GM18517 (cell line): ENCODE results near the gene GATA5.

Experiments used
- ATAC-seq: cut with Tn5 transposase; IDR thresholded peaks from one replicate; pipeline ENCODE4 v1.9.1; 2021; ENCODE audit warnings: mild to moderate bottlenecking, moderate library complexity; ENCODE audit not compliant: unreplicated experiment

Gene GATA5, protein sequence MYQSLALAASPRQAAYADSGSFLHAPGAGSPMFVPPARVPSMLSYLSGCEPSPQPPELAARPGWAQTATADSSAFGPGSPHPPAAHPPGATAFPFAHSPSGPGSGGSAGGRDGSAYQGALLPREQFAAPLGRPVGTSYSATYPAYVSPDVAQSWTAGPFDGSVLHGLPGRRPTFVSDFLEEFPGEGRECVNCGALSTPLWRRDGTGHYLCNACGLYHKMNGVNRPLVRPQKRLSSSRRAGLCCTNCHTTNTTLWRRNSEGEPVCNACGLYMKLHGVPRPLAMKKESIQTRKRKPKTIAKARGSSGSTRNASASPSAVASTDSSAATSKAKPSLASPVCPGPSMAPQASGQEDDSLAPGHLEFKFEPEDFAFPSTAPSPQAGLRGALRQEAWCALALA

DNA sequence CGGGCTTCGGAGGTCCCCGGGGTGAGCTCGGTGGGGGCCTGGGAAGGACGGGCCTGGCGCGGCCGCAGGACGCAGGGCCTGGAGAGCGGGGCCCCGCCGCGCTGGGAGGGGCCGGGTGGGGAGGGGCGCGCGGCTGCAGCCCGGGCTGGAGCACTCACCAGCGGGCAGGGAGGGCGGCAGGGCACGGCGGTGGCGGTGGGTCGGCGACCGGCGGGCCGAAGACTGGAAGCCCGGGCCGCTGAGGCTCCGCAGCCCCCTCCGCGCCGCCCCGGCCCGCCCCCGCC lies at the start of gene GATA5:
GATA5 (minus strand) TSS at position 224 of the 284 bp plus-strand sequence. CDS start 474 bp downstream, outside the sequence.
- no peak for ATAC-seq

DNA sequence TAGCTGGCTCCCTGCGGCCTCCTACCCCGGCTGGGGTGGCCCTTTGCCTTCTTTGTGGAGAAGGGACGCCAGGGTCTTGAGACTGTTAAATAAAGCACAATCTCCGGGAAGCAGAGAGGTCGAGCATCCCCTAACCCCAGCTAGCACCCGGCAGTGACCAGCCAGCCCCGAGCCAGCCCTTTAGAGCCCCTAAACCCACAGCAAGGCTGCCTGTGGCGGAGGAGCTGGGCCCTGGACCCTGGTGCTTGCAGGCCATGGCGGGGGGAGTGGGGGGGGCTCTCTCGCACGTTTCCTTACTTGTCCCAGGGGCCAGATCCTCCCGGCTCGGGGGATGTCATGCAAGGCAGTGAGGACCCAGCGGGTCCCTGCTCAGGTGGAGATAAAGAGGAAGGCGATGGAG lies 49.2 kb upstream of the GATA5 start:
- no peak for ATAC-seq

DNA sequence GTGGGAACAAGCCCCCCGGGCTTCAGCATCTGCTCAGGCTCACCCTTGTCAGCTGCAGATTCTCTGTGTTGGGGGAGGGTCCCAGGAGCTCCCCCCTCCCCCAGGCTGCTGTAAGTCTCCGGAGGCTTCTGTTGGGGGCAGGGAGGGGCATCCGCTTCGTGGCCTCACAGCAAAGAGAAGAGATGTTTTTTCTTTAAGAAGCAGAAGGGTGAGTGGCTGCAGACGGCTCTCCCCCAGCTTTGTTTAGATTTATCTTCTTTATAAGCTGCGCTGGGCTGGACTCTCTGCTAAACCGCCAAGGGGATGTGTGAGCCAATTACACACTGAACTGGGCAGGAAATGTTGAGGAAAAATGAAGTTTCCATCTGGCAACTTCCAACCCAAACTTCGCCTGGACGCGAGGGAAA lies 48.7 kb upstream of the GATA5 start:
- ATAC-seq: no peak

DNA sequence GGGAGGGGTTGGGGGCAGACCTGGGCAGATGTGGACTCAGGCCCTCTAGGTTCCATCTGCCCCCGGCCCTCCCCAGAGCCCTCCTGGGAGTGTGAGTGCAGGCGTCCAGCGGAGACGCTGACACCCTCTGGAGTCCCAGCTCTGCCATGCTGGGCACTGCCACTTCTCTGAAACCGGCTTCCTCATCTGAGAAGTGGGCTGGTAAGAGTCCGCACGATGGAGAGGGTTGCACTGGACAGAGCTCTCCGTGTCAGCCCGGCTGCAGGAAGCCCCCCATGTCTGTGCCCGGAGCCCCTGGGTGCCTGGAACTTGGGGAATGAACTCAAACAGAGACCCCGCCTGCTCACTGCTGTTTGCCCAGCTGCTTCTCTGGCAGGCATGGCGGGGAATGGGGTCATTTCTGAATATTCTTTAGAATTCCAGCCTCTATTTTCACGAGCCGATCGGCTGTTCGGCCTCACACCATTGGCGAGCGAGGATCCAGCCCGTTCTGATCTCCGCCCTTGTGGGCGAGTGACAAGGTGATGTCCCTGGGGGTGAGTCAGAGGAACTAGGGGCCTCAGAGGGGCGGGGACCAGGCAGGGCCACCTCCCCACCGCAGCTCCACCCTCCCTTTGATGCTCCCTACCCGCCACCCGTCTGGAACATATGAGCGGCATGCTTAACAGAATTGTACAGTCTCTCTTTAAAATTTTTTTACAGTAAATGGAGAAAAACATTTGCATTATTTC lies 47.8 kb upstream of the GATA5 start:
- no peak for ATAC-seq

DNA sequence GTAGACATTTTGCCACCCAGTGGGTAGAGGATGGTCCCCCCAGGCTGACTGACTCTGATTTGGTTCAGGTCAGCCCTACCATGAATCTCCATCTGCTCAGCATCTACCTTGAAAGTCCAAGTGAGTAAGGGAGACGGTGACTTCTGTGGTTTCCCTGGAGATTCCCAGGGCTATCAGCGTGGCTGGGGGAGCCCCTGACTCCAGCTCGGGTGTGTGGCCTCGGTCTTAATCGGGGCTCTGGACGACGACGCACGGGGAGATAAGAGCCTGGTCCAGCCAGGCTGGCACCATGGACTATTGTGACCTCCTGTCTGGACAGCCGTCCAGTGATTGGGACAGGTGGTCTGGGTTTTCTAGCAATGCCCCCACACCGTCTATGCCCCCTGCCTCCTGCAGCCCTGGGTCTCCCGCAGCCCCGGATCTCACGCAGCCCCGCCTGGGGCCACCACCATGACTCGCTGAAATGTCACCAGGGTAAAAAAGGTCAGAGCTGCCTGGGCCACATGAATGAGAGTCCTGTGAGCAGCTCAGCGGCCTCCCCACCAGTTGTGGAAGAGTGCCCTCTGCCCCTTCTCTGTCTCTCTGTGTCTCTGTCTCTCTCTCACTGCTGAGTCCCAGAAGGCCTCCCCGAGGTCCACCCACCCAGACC lies 47.1 kb upstream of the GATA5 start:
- no peak for ATAC-seq

DNA sequence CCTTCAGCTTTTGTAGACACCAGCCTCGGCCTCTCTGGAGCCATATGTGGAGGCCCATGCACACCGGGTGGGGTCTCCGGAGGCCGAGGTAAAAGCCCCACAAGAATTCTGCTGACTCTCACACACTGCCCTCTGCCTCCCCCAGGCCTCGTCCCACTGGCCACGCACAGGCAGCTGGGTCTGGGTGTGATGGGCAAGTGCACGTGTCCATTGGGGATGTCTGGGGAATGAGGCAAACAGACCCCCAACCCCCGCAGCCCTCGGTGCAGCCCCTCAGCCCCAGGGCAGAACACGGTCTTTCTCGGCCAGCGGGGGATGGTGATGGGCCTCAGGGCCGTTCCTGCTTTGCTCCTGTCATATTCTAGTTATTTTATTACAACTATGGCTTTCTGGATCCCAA lies 44.0 kb upstream of the GATA5 start:
- no peak for ATAC-seq

DNA sequence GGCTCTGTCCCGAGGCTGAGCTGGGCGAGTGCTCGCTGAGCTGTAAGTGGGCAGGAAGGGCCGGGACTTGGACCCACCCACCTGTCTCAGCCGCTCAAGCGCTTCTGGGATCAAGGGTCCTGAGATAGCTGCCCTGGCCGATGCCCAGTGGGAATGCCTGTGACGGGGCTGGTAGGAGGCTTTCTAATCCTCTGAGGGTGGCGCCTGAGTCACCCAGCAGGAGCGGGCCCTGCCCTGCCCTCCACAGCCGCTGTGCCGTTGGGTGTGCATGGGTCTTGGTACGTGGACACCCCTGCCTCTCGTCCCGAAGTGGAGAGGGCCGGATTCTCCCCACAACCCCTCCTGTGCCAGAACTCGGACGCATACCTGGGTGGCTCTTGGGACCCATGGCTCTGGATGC lies 43.1 kb upstream of the GATA5 start:
- ATAC-seq: no peak

DNA sequence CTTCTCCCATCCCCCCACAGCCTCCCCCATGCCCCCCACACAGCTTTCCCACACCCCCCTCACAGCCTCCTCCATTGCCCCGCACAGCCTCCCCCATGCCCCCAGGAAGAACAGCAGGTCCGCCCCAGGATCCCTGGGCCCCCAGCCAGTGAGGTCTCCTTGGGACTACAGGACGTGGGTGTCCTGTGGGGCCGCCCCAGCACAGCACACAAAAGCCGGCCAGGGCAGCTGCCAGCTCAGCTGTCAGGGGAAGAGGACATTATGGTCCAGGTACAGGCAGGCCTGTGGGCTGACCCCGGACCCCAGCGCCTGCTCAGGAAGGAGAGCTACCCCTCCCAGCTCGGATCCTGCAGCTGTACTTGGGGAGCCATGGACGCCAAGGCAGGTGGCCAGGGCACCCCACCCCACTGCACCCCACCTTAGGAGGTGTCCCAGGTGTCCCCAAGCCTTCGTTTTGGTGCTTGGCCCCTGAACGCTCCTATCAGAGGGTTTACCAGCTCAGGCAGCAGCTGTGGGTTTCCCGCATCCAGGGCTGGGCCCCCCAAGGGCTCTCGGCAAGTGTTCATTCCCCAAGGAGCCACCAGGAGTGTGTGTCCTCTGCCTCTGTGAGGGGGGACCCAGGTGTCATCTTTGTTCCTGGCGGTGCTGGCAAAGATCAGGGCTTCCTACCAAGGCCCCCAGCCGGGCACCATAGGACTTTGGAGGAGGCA lies 42.3 kb upstream of the GATA5 start:
- ATAC-seq: no peak

DNA sequence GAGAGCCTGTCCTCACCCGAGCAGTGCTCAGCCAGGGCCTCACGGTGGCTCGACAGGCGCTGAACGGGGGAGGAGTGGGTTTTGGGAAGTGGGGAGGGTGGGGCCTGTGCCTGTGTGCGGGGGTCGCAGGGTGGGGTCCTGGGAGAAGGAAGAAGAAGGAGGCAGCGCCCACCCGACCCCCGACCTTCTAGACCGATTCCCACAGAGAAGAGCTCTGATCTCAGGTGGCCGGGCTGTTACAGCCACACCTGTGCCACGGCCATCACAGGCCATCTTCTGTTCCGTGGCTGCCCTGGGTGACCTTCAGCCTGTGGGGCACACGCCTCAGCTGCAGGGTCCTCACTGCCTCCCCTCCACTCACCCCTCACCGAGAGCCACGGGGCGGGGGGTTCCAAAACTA lies 41.4 kb upstream of the GATA5 start:
- no peak for ATAC-seq

DNA sequence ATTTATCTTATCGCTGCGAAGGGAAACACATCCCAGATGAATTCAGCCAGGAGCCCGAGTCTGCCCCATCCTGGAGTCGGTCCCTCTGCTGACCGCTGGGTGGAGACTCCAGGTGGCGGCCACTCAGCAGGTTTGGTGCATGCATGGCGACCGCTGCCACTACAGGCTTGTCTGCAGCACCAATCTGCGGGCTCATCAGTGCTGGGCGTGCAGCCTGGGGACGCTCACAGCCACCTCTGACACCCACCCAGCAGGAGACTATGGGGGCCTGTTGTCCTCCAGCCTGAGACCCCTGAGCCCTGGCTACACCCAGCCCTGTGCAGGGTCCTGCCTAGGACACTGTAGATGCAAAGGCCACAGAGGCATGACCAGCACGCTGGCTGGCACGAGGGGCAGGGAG lies 40.5 kb upstream of the GATA5 start:
- no peak for ATAC-seq

DNA sequence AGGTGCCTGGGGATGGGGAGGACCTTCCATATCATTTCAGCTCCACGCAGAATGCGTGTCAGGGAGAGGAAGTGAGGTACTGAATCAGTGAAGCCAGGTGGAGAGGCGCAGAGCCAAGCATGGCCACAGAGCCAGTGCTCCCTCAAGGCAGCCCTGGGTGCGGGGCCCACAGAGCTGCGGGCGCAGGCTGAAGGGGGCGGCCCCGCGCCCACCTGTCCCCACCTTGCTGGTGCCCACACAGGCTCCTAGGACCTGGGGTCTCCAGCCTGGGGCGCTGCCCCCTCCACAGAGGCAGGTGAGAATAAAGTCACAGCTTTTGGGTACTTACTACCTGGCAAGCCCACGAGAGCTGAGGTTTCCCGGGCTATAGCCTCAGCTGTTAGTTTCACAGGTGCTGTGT lies 40.0 kb upstream of the GATA5 start:
- ATAC-seq: no peak

DNA sequence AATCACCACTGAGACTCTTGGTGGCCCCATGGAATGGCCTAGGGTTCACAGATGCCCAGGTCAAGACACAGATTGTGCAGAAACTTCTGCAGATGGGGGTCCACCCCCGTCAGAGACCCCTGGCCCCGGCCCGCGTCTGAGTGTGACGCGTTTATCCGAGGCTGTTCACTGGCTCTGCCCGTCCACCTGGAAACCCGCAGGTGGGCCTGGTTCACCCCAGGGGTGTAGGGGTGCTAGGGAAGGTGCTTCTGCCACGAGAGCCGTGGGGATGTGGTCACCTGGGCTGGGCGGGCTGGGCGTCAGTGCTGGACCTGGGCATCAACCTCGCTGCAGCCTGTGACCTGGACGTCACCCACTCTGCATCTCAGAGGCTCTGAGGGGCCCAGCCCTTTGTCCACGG lies 39.5 kb upstream of the GATA5 start:
- no peak for ATAC-seq

DNA sequence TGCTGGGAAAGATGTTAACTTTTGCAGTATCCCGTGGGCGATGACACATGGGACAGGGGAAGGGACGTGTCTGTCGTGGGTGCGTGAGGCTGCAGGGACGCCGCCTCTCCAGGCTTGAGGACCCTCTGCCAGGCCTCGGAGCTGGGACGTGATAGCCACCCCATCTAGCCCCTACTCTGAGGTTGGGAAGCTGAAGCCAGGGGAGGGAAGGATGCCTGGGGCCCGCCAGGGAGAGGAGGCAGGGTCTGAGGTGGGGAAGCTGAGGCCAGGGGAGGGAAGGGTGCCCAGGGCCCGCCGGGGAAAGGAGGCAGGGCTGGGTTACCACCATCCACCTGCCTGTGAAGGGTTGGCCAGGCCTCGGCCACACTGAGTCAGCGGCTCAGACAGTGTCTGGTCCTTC lies 38.2 kb upstream of the GATA5 start:
- no peak for ATAC-seq

DNA sequence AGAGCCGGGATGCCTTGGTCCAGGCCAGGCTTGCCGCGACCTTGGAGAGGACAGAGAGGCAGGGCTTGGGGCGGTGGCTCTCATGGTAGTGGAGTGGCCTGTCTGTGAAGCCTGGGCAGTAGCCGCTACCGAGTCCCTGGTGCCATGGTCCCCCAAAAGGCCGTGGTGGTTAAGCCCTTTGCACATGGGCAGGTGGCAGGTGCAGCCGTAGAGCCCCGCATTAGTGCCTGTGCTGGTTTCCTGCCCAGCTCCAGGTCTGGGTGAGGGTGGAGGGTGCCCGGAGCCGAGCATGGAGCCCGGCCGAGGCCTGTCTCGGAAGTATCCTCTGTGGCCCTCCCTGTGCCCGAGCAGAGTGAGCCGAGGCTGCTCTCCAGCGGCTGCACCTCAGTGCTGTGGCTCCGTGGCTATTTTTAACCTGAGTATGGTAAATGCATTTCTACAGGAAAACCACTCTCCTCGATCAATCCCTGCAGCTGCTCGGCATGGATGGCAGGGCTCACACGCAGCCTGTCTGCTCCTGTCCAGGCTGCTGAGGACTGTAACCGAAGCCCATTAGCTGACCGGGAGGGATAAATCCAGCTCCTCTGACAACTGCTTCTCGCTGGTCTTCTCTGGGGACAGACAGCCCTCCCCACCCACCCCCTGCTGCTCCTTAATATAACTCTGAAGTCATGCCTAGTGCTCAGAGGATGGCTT lies 36.3 kb upstream of the GATA5 start:
- no peak for ATAC-seq

DNA sequence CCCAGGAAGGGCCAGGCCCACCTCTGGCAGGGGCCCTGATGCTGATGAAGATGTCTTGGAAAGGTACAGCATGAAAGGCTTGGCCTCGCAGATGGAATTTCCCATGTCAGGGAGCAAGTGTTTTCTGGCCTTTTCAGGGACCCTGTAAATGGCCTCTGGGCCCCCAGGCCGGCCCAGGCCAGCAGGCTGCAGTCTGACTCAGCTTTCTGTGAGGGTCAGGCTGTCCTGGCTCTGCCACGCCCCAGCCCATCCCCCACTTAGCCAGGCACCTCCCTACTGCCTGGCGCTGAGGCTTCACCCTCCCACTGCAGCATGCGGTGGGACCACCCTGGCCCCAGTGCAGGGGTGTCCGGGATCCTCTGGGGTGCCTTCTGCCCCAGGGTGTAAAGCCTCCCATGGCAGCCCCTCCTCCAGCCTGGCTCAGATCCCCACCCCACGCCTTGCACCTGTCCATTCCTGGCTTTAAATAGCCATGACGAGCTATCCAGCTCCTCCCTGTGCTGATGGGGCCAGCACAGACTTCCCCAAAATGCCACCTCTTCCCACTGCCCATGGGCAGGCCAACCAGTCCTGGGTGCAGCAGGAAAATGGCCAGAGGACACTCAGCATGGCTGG lies 35.6 kb upstream of the GATA5 start:
- no peak for ATAC-seq

DNA sequence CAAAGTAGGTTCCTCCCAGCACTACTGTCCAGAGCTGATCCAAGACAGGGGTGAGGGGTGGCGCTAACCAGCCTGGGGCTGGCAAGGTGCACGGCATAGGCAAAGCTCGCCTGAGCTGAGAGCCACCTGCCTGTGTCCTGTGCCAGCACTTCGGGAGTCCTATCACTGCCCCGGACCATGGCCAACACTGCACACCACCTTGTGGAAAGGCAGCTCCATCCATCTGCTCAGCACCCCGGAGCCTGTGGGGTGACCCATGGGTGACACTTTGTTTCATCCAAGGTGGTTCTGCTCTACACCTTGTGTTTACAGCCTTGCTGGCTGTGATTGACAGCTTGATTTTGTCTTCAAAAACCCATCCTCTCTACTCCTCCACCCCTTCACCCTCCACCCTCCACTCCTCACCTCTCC lies 32.9 kb upstream of the GATA5 start:
- no peak for ATAC-seq

DNA sequence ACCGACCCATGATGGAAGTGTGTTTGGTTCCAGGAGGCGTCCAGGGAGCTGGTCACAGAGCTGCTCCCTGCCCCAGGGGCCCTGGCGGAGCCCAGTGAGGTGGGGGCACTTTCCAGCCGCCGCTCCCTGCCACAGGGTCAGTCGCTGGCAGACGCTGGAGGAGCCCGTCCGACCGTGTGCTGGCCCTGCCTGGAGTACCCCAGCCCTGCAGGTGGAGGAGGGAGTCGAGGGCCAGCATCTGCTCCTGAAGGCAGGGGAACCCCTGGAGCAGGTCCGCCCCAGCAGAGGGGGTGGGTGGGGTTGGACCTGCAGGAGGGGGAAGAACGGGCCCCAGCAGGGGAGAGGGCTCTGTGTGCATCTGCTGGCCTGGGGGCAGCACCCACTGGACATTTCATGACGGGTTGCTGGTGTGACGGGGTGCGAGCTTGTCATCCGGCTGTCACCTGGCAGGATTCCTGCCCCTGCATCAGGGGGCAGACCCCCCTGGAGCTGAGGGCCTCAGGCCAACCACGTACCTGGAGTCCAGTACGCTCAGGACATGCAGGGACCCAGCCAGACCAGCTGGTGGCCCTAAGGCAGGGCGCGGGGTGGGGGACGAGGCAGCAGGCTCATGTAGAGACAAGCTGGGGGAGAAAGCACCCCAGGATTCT lies 32.3 kb upstream of the GATA5 start:
- ATAC-seq: no peak

DNA sequence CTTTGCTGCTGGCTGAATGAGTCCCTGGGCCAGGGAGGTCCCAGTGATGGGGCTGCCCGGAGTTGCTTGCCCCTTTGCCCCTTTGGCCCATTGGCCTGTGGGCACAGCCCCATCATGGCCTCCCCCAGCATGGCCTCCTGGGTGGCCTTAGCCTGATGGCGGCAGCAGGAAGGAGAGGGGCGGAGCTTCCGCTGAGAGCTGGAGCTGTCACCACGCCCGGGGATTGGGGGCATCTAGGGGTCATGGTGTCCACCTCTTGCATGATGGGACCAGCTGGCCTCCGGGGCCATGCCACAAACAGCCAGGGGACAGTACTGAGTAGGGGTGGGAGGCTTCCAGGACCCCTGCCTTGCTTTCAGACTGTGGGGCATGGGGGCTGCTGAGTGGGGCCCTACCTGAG lies 31.5 kb upstream of the GATA5 start:
- no peak for ATAC-seq

DNA sequence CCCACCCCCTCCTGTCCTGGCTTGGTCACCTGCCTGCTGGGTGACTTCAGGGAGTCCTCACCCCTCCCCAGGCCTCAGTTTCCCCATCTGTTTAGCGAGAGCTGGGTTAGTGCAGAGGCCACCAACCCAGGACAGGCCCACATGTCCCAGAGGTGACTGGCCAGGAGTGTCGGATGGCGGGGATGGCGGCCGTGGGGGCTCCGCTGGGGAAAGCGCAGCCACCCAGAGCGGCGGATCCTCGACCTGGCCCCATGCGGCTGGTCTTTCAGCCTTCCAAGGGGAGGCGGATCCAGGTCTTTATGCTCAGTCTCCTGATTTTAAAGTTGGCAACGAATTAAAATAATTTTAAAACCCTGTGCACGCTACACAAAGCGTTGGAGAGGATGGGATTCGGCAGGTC lies 31.0 kb upstream of the GATA5 start:
- no peak for ATAC-seq

DNA sequence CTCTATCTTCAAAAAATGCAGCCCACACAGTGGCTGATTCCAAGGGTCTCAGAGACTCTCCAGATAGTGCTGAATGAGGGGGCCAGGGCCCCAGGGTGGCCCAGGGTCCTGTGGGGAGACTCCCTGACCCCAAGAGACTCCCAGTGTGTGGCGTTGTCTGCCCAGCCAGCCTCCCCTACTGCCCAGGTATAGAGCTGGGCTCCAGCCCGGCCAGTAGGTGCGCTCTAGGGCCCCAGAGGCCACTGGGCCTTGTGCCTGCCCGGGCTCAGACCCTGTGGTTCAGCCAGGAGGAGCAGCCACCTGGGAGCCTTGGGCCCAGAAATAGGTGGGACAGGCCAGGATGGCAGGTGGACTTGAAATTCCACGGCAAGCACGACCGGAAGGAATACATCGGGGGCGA lies 30.3 kb upstream of the GATA5 start:
- no peak for ATAC-seq
